ENCODE measurements around the gene CDT1.

- no peak for TF ChIP-seq EZH2 (IDR thresholded peaks at IDR 0.05; ENCODE audit: insufficient read depth, poor library complexity, severe bottlenecking)
- no peak for TF ChIP-seq EZH2phosphoT487 (IDR thresholded peaks at IDR 0.05; ENCODE audit: insufficient read depth, low read depth)
Measured at GRCh38 chr16:88856828-88857727, 53.5 kb downstream of the CDT1 start, which contains the start of the genes GALNS and TRAPPC2L.
